Testis (tissue), 3 donors: Measurements from ENCODE around the gene PSME1. TPM values are rescaled to one million over a fixed set of nuclear protein-coding genes. Genes with fewer than 3 reads are reported as not detected.

Experiments used
- DNase-seq: peaks from one replicate; pipeline ENCODE4 v3.0.0-alpha.2; 2019
- H3K27ac ChIP-seq, 2 donors: fragments of 200-600 bp; sonication (generic); one replicate each; pipeline ENCODE4 v1.5.1; 2019
- H3K27me3 ChIP-seq: fragments of 200-600 bp; sonication (generic); one replicate; pipeline ENCODE4 v1.5.1; 2019
- H3K36me3 ChIP-seq: fragments of 200-600 bp; sonication (generic); one replicate; pipeline ENCODE4 v1.5.1; 2017; ENCODE audit warnings: low read depth; ENCODE audit errors: missing control alignments
- H3K4me1 ChIP-seq: fragments of 200-600 bp; sonication (generic); one replicate; pipeline ENCODE4 v1.5.1; 2019
- H3K4me3 ChIP-seq, 2 donors: fragments of 200-600 bp; sonication (generic); one replicate each; pipeline ENCODE4 v1.5.1; 2017 to 2019
- H3K9me3 ChIP-seq: fragments of 200-600 bp; sonication (generic); one replicate; pipeline ENCODE4 v1.5.1; 2017
- CTCF ChIP-seq, 3 experiments: fragments of 450-650 bp in 2 of 3; fragments of 200-600 bp in 1 of 3; sonication (generic) in 1 of 3; IDR thresholded peaks; one replicate each; pipeline ENCODE4 v1.5.1; 2016 to 2019; ENCODE audit warnings: antibody characterized with exemption in 3 of 3, mild to moderate bottlenecking in 2 of 3, moderate library complexity in 1 of 3
- POLR2A ChIP-seq: fragments of 450-650 bp; IDR thresholded peaks from one replicate; pipeline ENCODE4 v1.6.1; 2017; ENCODE audit warnings: antibody characterized with exemption, mild to moderate bottlenecking, moderate library complexity
- WGBS, 2 donors: methylation state at CpG; one replicate each; pipeline ENCODE4 v1.1.5; 2018; 5-methylcytosine and 5-hydroxymethylcytosine counted together
- intact Hi-C: fragments of 100-400 bp; cut with DNase I; formaldehyde crosslinking; loops from one replicate; pipeline ENCODE4 v1.15.1; 2023; ENCODE audit warnings: low total_unique reads
- polyA plus RNA-seq: library from polyadenylated mRNA; stranded (reverse); fragments of 350-450 nt; fragmentation: Illumina TruSeq; extraction: RNeasy Lipid Tissue Mini Kit (QIAGEN cat#74804); gene quantifications from one replicate; pipeline ENCODE4 v1.2.3, GENCODE V29; 2014; ENCODE audit warnings: low read depth, low replicate concordance; ENCODE audit not compliant: insufficient read depth
- total RNA-seq, 2 donors: library from RNA; depleted of rRNA; stranded (reverse); fragments of >200 nt; gene quantifications; one replicate each; pipeline ENCODE4 v1.2.3, GENCODE V29; 2016

The PSME1 gene
- total and polyA plus RNA-seq, 3 donors from 2014 or later, result 43.3 to 101 (median 63.9) TPM

GRCh38 chr14:24157331-24157730 is 21.3 kb downstream of the PSME1 start:
- Histone ChIP-seq H3K36me3 (no peaks in the 10 kb centered on the region), H3K4me1 (peaks cover 7% of the 10 kb centered on the region), H3K9me3 (no peaks in the 10 kb centered on the region), H3K27ac (no peak overlapping the region), H3K4me3 (no peak overlapping the region), H3K27me3 (no peaks in the 10 kb centered on the region)
- TF ChIP-seq CTCF (IDR thresholded peaks at IDR 0.05) (no peak), POLR2A (no peak)
- no peak for DNase-seq
- WGBS, 2 donors, result 91 to 94% methylated on average over 6 to 12 of the region's 12 CpGs
- intact Hi-C loops, result no loop called here

GRCh38 chr14:24159777-24160498 is 23.9 kb downstream of the PSME1 start:
- H3K27me3 ChIP-seq, result no peaks in the 10 kb centered on the region
- peak overlapping the region in 1 of 2 donors; percentile 96 for H3K27ac ChIP-seq
- TF ChIP-seq POLR2A (no peak), CTCF (IDR thresholded peaks at IDR 0.05) (no peak)
- no peaks in the 10 kb centered on the region for H3K9me3 ChIP-seq
- intact Hi-C loops, result no loop called here
- WGBS, 2 donors, result 81 to 93% methylated on average over 10 to 11 of the region's 11 CpGs
- H3K4me1 ChIP-seq, result peaks cover 16% of the 10 kb centered on the region
- H3K4me3 ChIP-seq, result no peak overlapping the region
- no peak for DNase-seq
- H3K36me3 ChIP-seq, result no peaks in the 10 kb centered on the region

GRCh38 chr14:24160499-24160849 is 24.5 kb downstream of the PSME1 start:
- H3K4me3 ChIP-seq, result no peak overlapping the region
- intact Hi-C loops, result no loop called here
- H3K4me1 ChIP-seq, result peaks cover 16% of the 10 kb centered on the region
- peak overlapping the region; percentile 95 to 96 for H3K27ac ChIP-seq
- 72 to 95% methylated on average over 2 to 4 of the region's 4 CpGs for WGBS, 2 donors
- TF ChIP-seq CTCF (IDR thresholded peaks at IDR 0.05) (no peak), POLR2A (no peak)
- no peaks in the 10 kb centered on the region for H3K36me3 ChIP-seq
- no peaks in the 10 kb centered on the region for H3K9me3 ChIP-seq
- no peak for DNase-seq
- no peaks in the 10 kb centered on the region for H3K27me3 ChIP-seq

GRCh38 chr14:24160850-24161804 is 25.1 kb downstream of the PSME1 start, which contains the start of gene IRF9:
Gene IRF9 (plus strand): TSS chr14:24161265. CDS start chr14:24162145, 880 bp downstream.
- Histone ChIP-seq H3K4me3 (peak within 1 kb of the TSS; percentile 63 to 66), H3K4me1 (peaks cover 16% of the 10 kb centered on the region), H3K27ac (peak within 1 kb of the TSS; percentile 95 to 96), H3K36me3 (no peaks in the 10 kb centered on the region), H3K27me3 (no peaks in the 10 kb centered on the region), H3K9me3 (no peaks in the 10 kb centered on the region)
- WGBS, 2 donors, result 9 to 10% methylated on average over 11 to 12 of the region's 12 CpGs
- intact Hi-C loops, result no loop called here
- peak; percentile 98 for DNase-seq
- TF ChIP-seq POLR2A, result peak; percentile 25
- TF ChIP-seq CTCF (IDR thresholded peaks at IDR 0.05), result peak; percentile 94 to 99 (median 98)
